HG02884 (cell line): ENCODE measurements around the gene CACNG8.
"Not testable (repeated sequence)": the region's sequence is repeated elsewhere in the genome, so short reads cannot be mapped to it uniquely, and the experiment has no call there.

Source experiments
- ATAC-seq: cut with Tn5 transposase; IDR thresholded peaks from one replicate; pipeline ENCODE4 v1.9.1; 2021; ENCODE audit warnings: mild to moderate bottlenecking, moderate library complexity; ENCODE audit not compliant: unreplicated experiment

The CACNG8 gene

GRCh38 chr19:53962887-53963431 lies at the start of gene CACNG8:
Gene CACNG8 (plus strand): TSS chr19:53962937.
- no peak for ATAC-seq

GRCh38 chr19:53915000-53915399 lies 47.7 kb upstream of the CACNG8 start:
- no peak for ATAC-seq

DNA sequence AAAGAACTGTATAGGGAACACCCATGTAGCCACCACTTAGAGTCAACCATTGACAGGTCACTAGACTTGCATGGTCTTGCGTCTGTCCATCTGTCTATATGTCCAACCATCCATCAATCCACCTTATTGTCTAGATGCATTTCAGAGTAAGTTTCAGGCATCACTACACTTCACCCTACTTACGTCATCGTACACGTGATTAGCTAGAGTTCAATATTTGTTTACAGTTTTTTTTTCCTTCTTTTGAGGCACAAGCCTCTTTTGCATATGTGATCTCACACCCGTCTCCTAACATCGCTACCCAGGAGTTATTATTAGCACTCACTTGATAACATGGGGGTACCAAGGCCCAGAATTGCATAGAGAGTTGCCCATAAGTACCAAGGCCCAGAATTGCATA lies 46.7 kb upstream of the CACNG8 start:
- ATAC-seq = no peak

DNA sequence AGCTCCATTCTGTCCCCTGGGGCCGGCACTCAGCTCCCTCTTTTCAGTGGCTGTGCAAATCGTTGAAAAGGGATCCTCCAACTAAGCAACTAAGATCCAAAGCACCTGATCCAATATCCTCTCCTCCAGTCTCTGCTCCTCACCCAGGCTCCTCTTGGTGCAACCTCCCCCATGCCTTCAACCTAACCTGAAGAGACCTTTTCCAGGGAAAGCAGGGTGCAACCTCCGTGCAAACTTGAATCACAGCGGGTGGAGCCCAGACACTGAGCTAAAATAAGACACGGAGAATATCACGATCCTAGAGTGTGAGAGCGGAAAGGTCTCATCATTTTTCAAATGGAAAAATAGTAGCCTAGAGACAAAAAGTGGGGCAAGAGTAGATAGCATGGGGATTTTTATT lies 45.4 kb upstream of the CACNG8 start:
- no peak for ATAC-seq

DNA sequence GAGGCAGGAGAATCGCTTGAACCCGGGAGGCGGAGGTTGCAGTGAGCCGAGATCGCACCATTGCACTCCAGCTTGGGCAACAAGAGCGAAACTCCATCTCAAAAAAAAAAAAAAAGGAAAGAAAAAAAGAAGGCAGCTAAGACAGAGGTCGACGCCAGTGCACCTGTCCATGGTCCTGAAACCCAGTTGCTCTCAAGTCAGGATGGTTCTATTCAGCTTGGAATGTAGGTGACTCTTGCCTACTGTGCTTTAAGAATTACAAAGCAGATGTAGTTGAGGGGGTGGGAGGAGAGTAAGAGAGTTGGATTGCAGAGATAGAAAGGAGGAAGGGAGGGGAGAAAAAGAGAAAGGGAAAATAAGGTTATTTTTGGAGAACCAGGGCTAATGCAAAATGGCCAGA lies 35.0 kb upstream of the CACNG8 start:
- no peak for ATAC-seq

DNA sequence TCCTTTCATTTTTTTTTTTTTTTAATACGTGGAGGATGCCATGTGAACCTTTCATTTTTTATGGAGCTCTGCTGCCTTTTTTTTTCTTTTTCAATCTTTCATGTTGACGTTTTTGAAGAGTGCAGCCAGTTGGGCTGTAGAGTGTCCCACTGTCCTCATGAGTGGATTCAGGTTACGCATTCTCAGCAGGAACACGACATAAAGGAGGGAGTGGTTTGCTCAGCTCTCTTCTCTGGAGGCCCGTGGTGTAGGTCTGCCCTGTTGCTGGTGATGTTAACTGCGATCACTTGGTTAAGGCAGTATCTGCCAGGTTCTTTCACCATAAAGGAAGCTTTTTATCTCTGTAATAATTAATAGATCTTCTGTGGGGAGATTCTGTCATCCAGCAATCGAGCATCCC lies 26.7 kb upstream of the CACNG8 start:
- ATAC-seq = no peak

DNA sequence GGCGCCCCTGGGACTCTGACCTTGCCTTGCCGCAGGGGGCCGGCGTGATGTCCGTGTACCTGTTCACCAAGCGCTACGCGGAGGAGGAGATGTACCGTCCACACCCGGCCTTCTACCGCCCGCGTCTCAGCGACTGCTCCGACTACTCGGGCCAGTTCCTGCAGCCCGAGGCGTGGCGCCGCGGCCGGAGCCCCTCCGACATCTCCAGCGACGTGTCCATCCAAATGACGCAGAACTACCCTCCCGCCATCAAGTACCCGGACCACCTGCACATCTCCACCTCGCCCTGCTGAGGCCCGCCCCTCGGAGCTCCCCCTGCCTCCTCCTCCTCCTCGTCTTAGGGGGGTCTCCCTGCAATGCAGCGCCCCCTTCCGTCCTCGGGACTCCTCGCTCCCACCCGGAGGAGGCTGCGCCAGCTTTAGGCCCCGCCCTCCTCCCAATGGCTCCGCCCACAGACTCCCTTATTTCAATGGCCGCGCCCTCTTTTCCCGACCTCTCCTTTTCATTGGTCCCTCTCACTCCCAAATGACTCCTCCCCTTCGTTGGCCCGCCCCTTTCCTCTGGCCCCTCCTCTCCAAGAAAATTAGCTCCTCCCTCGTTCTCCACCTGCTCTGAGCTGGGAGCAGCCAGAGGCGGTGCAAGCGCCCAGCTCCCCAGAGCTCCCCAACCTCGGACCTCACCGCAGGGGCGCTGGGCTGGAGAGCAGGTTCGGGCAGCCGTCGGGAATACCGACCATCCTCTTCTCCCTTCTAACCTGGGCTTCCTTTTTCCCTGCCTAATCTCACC lies 20.5 kb upstream of the CACNG8 start:
- no peak for ATAC-seq

DNA sequence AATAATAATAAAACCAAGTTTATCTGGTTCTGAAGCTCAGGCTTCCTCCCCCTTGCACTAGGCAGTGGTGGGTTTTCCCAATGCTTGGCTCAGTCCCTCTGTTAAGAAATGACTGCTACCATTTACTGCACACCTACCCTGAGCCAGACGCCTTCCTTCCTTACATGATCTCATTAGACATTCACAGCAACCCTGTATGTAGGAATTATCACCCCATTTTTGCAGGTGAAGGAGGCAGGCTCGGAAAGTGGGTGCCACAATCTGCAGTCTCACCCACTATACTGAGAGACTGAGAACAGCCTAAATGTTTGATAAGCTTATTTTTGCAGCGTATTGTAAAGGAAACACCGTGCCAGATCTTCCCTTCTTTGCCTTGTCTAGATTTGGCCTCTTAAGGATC lies 18.3 kb upstream of the CACNG8 start:
- no peak for ATAC-seq

DNA sequence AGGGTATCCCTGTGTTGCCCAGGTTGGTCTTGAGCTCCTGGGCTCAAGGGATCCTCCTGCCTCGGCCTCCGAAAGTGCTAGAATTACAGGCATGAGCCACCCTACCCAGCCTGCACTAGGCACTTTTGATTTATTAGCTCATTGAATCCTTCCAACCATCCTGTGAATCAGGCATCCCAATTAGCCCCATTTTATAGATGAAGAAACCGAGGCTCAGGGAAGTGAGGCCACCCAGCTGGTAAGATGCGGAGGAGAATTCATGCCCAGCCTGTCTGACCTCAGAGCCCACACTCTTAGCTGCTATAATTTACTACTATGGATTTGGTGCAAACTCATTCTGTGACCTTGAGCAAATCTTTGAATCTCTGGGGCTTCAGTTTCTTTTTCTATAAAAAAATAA lies 17.8 kb upstream of the CACNG8 start:
- ATAC-seq = no peak

GRCh38 chr19:53945441-53945840 lies 17.3 kb upstream of the CACNG8 start:
- ATAC-seq = no peak

GRCh38 chr19:53945998-53946397 lies 16.7 kb upstream of the CACNG8 start:
- ATAC-seq = no peak

DNA sequence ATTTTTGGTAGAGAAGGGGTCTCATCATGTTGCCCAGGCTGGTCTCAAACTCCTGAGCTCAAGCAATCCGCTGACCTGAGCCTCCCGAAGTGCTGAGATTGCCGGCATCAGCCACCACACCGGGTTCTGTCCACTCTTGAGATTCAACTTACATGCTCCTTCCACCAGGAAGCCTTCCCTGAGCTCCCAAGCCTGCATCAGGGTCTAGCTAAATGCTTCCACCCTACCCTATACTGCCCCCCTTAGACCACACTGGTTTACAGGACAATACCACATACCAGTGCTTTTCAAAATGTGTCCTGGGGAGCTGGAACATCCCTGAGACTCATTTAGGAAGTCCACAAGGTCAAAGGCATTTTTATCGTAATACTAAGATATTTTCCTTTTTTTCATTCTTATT lies 15.1 kb upstream of the CACNG8 start:
- ATAC-seq = no peak

DNA sequence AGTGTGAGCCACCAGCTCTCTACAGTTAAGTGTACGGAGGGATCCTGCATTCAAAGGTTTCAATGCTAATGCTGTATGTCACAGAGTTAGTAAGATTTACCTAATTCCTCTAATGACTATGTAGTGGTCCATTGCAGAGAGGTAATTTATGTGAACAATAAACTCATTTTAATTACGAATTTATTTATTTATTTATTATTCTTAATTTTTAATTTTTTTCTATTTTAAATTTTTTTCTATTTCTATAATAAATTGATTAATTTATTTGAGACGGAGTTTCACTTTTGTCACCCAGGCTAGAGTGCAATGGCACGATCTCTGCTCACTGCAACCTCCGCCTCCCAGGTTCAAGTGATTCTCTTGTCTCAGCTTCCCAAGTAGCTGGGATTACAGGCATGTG lies 14.1 kb upstream of the CACNG8 start:
- not testable (repeated sequence) for ATAC-seq

DNA sequence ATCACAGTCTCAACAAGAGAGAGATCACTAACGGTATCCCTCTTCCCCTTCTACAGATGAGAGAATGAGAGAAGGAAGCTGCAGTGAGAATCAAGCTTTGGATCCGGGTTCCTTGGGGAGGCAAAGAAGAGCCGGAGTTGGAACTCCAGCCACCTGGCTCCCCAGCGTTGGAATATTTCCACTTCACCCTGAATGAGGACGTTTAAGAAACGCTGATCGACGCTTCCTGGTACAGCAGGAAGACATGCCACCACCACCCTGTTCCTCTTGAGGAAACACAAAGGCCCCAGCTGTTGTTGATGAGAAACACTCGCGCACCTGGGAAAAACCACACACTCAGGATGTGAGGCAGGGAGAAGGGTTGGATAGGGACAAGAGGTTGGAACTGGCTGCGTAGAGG lies 11.3 kb upstream of the CACNG8 start:
- no peak for ATAC-seq

DNA sequence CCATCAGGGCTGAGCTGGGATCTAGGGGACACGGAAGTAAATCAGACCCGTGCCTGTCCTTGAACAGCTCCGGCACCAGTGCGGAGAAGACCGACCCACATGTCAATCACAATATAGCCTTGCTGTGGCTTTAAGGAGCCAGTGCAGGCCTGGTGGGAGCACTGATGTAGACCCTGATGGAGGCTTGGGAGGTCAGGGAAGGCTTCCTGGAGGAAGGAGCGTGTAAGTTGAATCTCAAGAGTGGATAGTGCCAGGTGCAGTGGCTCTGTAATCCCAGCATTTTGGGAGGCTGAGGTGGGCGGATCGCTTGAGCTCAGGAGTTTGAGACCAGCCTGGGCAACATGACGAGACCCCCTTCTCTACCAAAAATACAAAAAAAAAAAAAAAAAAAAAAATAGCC lies 10.8 kb upstream of the CACNG8 start:
- no peak for ATAC-seq

DNA sequence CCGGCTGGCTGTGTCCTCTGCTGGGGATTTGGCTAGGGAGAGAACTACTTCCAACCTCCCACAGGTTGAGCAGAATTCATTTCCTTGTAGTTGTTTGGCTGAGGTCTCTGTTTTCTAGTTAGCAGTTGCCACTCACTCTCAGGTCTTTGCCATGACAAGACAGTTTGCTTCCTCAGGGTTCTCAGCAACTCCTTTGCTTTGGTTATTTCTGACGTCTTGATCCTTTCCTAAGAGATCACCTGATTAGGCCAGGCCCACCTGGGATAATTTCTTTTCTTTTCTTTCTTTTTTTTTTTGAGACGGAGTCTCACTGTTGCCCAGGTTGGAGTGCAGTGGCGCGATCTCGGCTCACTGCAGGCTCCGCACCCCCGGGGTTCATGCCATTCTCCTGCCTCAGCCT lies 9.4 kb upstream of the CACNG8 start:
- no peak for ATAC-seq

DNA sequence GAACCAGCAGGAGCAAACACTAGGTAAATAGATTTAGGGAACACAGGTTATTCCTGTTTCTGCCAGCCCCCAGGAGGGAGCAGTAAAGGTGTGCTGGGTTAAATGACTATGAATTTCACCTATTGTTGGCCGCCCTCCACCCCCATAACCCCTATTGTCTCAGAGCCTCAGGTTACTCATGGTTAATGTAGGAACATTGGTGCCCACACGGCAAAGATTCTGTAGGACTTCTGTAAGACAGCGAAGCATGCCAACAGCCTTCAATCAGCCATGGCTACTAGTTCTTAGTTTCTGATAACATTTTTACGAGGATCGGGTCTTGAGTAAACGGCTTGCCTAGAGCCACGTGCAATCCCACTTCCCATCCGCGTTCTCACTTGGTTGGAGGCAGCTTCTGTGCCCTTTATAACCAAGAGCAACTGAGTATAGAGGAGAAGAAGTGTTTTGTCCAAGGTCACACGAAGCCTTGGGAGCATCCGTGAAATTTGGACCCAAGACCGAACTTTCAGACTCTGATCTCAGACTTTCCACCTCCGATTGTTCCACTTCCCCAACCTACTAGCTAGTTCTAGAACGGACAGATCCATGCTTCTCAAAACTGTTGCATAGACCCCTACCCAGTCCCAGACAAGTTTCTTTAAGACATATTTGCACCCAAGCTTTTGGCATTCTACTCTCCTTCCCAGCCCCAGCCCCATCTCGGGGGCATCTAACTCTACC lies 5.1 kb upstream of the CACNG8 start:
- no peak for ATAC-seq

- ATAC-seq = no peak
Measured at GRCh38 chr19:53958168-53958571, 4.6 kb upstream of the CACNG8 start.

- no peak for ATAC-seq
Measured at GRCh38 chr19:53958823-53959757, 3.6 kb upstream of the CACNG8 start.

GRCh38 chr19:53960187-53960586 lies 2.5 kb upstream of the CACNG8 start:
- ATAC-seq = no peak

GRCh38 chr19:53960886-53961285 lies 1.9 kb upstream of the CACNG8 start:
- no peak for ATAC-seq
